DND-41 (cell line): Measurements from ENCODE around the gene RPS18.

Experiments used
- EZH2 ChIP-seq: IDR thresholded peaks from 3 replicates; pipeline ENCODE4 v1.6.1; 2012; ENCODE audit warnings: borderline replicate concordance, low read depth, mild to moderate bottlenecking, moderate library complexity, low read length, inconsistent platforms; ENCODE audit not compliant: severe bottlenecking
- TF ChIP-seq, protein P1 (sequence below): IDR thresholded peaks from 2 replicates; pipeline ENCODE4 v1.5.1; 2012; ENCODE audit warnings: borderline replicate concordance, low read length, moderate library complexity, mild to moderate bottlenecking; ENCODE audit not compliant: poor library complexity, severe bottlenecking; ENCODE audit errors: extremely low read depth

DNA sequence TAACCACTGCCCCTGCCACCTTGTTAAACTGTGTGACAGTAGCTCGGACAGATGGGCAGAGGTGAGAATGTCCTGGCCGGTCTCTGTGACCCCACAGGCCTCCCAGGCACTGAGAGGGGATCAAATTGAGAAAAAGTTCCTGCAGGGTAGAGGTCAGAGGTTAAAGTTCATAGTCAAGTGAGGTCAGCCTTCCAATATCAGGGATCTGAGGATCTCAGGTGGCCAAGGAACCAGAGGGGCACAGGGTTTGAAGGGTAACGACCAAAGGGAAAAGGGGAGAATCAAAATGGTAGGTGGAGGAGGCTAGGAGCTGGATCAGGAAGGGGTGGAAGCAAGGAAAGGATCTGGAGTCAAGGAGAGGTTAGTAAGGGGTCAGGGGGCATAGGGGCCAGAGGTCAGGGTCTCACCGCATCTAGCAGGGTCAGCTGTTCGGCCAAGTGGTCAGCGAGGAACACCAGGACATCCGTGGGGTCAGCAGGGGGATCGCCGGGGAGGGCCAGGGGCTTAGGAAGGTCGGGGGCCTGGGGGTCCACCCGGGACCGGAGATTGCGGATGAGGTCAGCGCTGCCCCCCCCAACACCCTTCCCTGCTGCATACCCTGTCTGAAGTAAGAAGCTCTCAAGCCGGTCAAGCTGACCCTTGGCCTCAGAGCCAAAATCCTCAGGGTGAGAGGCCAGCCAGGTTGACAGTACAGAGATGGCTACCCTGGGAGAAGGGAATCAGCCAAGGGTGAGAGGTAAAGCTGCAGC lies 23.9 kb downstream of the RPS18 start:
- TF ChIP-seq EZH2, result no peak
- TF ChIP-seq, protein P1, sequence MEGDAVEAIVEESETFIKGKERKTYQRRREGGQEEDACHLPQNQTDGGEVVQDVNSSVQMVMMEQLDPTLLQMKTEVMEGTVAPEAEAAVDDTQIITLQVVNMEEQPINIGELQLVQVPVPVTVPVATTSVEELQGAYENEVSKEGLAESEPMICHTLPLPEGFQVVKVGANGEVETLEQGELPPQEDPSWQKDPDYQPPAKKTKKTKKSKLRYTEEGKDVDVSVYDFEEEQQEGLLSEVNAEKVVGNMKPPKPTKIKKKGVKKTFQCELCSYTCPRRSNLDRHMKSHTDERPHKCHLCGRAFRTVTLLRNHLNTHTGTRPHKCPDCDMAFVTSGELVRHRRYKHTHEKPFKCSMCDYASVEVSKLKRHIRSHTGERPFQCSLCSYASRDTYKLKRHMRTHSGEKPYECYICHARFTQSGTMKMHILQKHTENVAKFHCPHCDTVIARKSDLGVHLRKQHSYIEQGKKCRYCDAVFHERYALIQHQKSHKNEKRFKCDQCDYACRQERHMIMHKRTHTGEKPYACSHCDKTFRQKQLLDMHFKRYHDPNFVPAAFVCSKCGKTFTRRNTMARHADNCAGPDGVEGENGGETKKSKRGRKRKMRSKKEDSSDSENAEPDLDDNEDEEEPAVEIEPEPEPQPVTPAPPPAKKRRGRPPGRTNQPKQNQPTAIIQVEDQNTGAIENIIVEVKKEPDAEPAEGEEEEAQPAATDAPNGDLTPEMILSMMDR, result no peak
